WTC11 (cell line): ENCODE measurements around the gene OCA2.

Source experiments
- ARID4B ChIP-seq: sonication (generic); formaldehyde crosslinking; IDR thresholded peaks from 2 replicates; pipeline ENCODE4 v1.8.0; 2023; ENCODE audit warnings: missing genetic modification reagents, mild to moderate bottlenecking, borderline replicate concordance
- ATF2 ChIP-seq: sonication (generic); formaldehyde crosslinking; IDR thresholded peaks from 2 replicates; pipeline ENCODE4 v1.8.1; 2022; ENCODE audit warnings: low read depth, missing genetic modification reagents, borderline replicate concordance
- CTCF ChIP-seq: fragments of 200-600 bp; IDR thresholded peaks from 2 replicates; pipeline ENCODE4 v1.8.0; 2022; ENCODE audit warnings: antibody characterized with exemption
- FOXJ3 ChIP-seq: sonication (generic); formaldehyde crosslinking; IDR thresholded peaks from 2 replicates; pipeline ENCODE4 v1.9.0; 2021; ENCODE audit warnings: missing genetic modification reagents, mild to moderate bottlenecking, borderline replicate concordance
- FOXP1 ChIP-seq: sonication (generic); formaldehyde crosslinking; IDR thresholded peaks from 2 replicates; pipeline ENCODE4 v1.8.0; 2022; ENCODE audit warnings: missing genetic modification reagents, mild to moderate bottlenecking, moderate library complexity, borderline replicate concordance
- MAX ChIP-seq: sonication (generic); formaldehyde crosslinking; IDR thresholded peaks from 2 replicates; pipeline ENCODE4 v1.8.0; 2022; ENCODE audit warnings: mild to moderate bottlenecking, missing genetic modification reagents
- SMAD3 ChIP-seq: sonication (generic); formaldehyde crosslinking; IDR thresholded peaks from 2 replicates; pipeline ENCODE4 v1.8.0; 2022; ENCODE audit warnings: missing genetic modification reagents, mild to moderate bottlenecking, borderline replicate concordance
- TEAD1 ChIP-seq: sonication (generic); formaldehyde crosslinking; IDR thresholded peaks from 2 replicates; pipeline ENCODE4 v1.8.0; 2022; ENCODE audit warnings: mild to moderate bottlenecking, missing genetic modification reagents
- ZBTB21 ChIP-seq: sonication (generic); formaldehyde crosslinking; IDR thresholded peaks from 2 replicates; pipeline ENCODE4 v1.8.1; 2023; ENCODE audit warnings: mild to moderate bottlenecking, missing genetic modification reagents, borderline replicate concordance
- ZBTB43 ChIP-seq: sonication (generic); formaldehyde crosslinking; IDR thresholded peaks from 2 replicates; pipeline ENCODE4 v1.8.1; 2023; ENCODE audit warnings: mild to moderate bottlenecking, missing genetic modification reagents
- TF ChIP-seq, protein P1 (sequence below): sonication (generic); formaldehyde crosslinking; IDR thresholded peaks from 2 replicates; pipeline ENCODE4 v1.8.0; 2023; ENCODE audit warnings: missing genetic modification reagents

DNA sequence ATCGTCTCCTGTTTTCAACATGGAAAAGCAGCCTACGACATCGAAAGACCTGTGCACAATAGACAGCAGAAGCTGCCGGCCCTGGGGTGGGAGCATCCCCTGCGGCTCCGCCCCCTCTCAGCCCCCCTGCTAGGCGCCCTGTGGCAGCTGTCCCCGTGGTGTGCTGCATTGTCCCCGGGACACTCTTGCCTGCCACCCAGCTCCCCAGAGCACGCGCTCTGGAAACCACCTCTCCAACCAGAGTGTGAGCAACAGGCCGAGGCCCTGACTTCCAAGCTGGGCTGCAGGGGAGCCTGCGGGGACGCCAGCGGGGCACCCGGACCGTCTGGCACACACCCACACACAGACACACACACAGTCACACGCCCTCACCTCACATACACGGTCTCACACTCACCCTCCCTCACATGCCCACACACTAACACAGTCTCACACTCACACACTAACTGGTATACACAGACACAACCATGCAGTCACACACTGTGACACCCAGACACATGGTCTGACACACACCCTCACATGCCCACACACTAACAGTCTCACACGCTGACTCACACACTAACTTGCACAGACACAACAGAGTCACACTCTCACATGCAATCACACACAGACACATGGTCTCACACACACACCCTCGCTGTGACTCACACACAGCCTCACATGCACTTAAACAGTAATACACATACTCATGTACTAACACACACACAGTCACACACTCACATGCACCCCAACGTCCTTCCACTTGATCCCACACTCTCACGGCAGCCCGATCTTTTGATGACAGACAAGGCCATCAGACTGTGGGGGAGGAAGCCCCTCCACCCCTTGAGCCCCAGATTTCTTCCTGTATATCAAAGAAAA lies 94.7 kb downstream of the OCA2 start:
- no peak for TF ChIP-seq ATF2 (CRISPR knock-in tag)
- no peak for TF ChIP-seq SMAD3
- no peak for TF ChIP-seq ARID4B (CRISPR knock-in tag)
- no peak for TF ChIP-seq FOXJ3 (CRISPR knock-in tag)
- TF ChIP-seq CTCF = no peak
- no peak for TF ChIP-seq ZBTB43 (CRISPR knock-in tag)
- TF ChIP-seq MAX (CRISPR knock-in tag) = no peak
- no peak for TF ChIP-seq FOXP1
- TF ChIP-seq, protein P1, sequence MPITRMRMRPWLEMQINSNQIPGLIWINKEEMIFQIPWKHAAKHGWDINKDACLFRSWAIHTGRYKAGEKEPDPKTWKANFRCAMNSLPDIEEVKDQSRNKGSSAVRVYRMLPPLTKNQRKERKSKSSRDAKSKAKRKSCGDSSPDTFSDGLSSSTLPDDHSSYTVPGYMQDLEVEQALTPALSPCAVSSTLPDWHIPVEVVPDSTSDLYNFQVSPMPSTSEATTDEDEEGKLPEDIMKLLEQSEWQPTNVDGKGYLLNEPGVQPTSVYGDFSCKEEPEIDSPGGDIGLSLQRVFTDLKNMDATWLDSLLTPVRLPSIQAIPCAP = no peak
- TF ChIP-seq ZBTB21 = no peak
- TF ChIP-seq TEAD1 (CRISPR knock-in tag) = no peak
